ENCODE data around the gene SLC9A9. TPM values are rescaled to one million over a fixed set of nuclear protein-coding genes. Genes with fewer than 3 reads are reported as not detected.
A peak's percentile ranks its signal among the peaks of the same experiment; 100 is the strongest.

SLC9A9 gene
- total RNA-seq, 1 donor from 2014 or later = 12.2 TPM

DNA sequence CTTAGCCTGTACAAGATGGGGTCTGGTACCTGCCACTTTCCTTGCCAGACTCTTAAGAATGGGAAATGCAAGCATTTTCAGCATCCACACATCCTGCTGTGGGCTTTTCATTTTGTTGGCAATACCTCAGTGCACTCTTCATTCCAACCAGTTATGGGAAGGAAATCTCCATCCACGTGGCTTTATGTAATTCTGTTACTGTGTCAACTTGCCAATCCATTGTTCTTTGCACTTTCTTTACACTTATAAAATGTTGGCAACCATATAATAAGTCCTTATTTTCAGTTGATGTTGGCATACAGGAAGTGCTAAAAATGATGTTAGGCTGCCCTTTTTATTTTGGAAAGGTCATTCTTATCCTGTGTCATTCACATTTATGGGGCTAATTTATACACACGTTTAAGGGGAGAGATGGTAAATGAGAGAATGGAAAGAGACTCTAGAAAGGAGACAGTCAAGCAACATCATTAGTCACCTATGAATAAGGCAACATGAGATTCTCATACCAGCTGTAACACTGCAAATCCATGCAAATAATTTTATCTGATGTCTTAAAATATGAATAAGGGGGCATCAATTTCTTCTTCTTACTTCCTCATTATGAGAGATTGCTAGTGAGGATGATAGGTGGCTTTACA is 490.0 kb downstream of the SLC9A9 start:
- peak; percentile 16 for DNase-seq (ENCODE audit: low spot score)

DNA sequence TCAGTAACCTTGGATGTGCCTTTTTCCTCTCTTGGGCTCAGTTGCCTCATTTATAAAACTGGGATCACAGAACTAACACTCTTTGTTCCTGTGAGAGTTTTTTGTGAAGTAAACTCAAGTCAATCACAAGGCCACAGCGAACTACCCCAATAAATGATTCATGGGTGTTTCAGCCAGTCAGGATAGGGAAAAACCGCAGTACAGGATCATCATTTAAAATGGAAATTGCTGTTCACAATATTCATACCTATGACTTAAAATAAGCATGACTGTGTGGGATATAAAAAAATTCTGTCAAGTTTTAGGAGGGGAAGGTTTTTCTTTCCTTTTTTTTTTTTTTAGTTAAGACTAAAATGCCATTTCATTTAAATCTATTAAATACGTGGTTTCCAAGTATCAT is 490.6 kb downstream of the SLC9A9 start:
- DNase-seq (ENCODE audit: low spot score) = no peak

DNA sequence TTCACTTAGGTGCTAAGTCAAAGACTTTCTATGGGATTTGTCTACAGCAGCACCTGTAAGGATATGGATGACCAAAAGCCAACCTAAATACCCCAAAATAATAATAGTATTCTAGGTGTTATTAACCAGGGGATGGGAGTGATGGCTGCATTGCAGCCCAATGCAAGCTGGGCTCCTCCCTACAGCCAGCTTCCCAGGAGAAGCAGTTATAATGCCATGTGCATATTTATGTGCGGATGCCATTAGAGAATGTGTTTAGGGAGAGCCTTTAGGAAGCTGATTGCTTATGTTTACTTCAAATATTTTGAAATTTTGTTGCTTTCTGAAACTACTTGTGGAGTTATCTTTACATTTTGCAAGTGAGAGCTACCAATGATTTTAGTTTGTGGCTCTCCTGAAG is 491.4 kb downstream of the SLC9A9 start:
- DNase-seq (ENCODE audit: low spot score) = no peak

DNA sequence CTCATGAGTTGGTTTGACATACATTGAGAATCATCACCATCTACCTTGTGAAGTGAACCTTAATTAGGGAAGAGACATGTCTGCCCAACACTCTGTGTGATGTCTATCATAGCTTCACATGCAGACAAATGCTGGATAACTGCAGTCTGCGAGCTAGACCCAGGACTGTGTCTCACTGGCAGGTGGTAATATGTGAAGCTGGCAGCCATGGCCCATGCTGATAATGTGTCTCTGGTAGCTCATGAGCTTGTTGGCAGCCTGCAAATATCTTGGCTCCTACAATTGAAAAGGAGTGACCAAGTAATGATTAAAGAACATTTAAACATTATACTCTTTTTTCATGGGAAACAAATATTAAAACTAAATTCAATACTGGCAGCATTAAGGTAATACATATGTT is 493.9 kb downstream of the SLC9A9 start:
- DNase-seq (ENCODE audit: low spot score) = no peak

DNA sequence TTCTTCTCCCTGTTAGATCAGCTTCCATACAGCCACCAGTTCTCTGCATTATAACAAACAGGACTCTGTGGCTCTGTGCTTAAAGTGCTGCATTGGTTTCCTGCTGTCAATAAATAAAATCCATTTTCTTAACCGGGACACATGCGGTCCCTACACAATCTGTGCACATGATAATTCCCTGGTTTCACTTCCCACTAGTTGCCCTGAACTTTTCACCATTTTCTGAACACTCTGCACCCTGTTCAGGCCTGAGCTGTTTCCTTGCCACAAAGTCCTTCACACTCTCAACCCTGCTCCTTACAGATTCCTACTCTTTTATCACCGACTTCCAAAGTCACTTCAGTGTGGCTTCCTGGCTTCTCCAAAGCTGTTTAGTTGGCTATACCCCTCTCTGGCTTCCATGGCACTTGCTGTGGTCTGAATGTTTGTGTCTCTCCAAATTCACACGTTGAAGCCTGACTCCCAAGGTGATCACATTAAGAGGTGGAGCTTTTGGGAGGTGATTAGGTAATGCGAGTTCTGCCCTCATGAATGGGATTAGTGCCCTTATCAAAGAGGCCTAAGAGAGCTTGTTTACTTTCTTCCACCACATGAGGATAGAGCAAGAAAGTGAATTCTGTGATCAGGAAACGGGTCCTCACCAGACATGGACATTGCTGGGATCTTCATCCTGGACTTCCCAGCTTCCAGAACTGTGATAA is 495.3 kb downstream of the SLC9A9 start:
- no peak for DNase-seq (ENCODE audit: low spot score)

DNA sequence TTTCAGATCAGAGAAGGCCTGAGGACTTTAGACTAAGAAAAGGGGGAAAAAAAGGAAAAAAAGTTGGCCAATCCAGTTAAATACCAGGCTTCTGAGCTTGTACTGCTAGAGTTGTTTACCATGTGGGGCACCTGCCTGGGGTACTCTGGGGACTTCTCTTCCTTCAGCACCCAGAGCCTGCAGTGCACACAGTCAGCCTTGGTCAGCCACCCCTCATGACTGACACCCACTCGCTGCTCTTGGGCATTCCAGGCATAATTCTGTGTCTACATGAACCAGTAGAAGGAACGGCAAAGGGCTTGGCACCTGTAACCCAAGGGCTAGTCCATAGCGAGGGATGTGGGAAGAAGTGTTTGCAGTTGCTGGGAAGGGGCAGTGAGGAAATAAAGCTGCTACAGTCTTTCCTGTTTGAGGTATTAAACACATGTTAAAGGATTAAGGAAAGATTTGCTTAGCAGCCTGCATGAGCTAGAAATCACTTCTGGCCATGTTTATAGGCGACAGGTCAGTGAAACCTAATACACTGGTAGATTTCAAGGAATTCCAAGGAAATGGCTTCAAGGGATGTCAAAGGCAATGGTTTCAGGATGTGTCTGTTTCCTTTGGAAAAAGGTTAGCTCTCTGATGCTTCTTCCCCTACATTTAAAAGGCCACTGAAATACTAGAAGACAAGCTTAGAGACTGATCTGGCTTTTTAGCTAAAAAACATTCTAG is 496.2 kb downstream of the SLC9A9 start:
- DNase-seq (ENCODE audit: low spot score) = no peak

DNA sequence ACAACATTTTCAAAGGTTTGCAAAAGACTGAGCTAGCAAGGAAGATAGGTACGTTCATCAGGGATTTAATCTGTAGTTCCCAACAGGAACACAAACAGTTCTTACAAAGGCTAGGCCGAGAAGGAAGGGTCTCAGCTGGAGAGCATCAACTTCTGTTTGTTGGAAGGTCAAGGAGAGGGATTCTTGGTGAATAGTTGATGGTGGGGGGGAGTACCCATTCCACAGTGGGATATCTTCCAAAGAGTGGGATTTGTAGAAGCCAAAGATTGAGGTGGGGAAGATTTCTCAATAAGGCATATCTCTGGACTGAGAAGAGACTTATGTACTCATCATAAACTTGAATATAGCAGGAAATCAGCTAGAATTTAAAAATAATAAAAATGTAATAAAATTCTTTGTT is 496.9 kb downstream of the SLC9A9 start:
- DNase-seq (ENCODE audit: low spot score) = no peak

DNA sequence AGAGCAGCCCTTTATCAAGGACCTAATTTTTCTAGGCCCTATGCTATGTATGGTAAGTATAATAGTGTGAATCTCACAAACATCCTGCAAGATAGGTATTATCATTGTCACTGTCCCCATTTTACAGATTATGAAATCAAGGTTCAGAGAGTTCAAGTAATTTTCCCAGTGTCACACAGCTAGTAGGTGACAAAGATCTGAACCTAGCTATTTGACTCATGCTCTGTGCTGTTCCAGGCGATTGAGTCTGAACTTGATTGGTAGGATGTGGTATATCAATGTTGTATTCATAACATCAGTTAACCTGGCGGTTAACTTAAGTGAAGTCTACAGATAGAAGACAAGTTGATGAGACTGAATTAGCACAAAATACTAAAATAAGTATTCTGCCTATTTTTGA is 498.8 kb downstream of the SLC9A9 start:
- DNase-seq (ENCODE audit: low spot score) = no peak

DNA sequence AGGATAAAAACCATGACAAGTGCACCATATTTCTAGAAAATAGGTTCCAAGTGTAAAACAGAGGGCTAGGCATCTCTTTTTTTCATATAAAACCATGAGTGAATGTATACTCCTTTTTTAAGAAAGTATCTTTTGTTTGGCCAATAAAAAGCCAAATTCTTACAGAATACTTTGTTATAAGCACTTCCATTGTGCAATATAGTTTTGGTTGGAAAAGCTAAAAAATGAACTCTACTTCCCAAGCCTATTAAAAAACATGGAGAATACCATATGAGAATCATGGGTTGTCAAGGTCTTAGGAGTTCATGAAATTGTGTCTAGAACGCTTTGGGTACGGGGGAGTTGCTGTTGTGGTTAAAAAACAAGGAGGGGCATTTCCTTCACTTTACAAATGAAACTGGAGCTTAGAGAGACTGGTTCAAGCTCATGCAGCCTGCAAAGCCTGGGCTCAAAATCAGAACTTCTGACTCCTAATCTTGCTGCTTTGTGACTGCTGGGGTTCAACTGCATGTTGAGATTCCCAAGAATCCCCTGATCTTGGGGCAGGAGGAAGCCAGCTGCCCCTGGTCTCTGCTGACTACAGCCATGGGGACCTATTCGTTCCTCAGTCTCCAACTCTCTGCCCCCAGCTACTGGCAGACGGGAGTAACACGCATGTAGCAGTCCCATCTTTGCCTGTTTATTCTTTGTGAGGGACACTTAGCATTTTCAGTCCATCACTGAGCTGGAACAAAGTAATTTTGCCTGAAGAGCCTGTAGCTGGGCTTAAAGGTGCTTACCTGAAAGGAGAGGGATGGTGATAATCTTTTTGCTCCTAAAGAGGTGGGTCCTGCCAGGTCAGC is 499.6 kb downstream of the SLC9A9 start:
- no peak for DNase-seq (ENCODE audit: low spot score)

DNA sequence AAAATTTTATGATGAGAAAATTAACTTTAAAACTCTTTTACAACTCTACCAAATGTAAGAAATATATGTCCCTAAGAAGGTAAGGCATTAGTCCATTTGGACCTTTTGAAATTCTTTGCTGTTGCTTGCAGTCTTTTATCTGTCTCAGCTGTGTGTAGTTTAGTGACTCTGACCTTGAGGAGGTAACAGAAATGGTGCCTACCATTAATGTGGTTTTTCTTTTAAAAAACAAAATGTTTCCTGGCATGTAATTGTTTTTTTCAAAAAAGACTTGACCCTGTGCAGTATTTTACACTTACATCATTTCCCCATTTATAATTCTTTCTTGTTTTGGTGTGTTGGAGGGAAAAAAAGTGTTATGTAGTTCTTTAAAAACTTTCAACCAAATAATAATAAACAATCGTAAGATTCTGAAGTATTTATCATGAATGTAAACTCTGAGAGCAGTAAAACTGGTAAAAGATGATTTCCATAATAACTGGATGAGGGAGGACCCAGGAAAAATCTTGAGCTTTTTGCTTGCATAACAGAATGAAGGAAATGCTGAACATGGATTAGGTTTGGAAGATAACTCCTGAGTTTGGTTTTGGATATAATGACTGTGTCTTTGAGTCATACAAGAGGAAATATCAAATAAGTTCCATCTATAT is 503.6 kb downstream of the SLC9A9 start:
- DNase-seq (ENCODE audit: low spot score) = no peak

DNA sequence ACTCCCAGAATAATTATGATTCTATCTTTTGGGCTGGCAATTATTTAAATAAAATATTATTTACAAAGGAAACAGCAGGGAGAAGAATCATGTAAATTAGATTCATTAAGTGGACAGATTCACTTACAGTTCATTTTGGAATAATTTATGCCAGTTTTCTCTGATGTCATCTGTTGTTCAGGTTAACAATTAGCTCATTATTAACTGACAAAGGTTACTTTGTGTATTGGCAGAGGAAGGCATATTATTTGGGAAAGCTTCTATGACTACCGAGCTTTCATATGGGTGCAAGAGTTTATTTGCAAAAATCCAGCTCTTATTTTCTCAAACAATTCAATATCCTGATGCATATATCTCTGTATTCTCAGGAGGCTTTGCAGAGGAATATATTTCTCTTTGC is 504.3 kb downstream of the SLC9A9 start:
- DNase-seq (ENCODE audit: low spot score) = no peak

DNA sequence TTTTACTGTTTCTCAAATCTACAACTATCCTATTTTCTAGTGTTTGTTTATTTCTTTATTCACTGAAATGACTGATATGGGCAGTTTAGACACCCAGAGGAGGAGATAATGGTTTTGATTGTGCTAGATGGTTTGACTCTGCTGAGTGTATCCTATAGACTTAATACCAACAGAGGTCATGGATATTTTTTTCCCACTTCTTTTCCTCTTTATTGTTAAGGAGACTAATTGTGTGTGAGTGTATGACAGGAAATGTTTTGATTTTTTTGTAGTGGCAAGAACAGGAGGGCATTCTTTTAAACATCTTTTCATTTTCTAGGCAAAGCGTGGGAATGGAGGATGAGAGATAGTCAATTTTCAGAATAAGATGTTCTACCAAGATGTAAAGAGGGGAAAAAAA is 505.2 kb downstream of the SLC9A9 start:
- no peak for DNase-seq (ENCODE audit: low spot score)

DNA sequence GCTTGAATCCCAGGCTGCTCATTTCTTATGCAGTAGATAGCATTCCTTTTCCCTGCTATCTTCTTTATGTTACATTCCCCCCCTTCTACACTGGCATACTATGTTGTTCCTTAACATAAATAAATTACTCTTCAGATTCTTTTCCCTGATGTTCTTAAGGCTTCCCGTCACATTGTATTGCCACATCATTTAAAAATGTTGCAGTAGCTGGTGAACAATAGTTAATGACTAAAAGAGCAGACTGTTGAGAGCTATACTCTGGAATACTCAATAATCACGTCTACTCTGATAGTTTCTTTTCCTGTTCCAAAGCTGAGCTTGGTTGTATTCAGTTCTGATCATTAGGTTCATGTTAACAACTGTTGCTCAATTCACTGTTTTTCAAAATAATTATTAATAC is 508.8 kb downstream of the SLC9A9 start:
- no peak for DNase-seq (ENCODE audit: low spot score)

DNA sequence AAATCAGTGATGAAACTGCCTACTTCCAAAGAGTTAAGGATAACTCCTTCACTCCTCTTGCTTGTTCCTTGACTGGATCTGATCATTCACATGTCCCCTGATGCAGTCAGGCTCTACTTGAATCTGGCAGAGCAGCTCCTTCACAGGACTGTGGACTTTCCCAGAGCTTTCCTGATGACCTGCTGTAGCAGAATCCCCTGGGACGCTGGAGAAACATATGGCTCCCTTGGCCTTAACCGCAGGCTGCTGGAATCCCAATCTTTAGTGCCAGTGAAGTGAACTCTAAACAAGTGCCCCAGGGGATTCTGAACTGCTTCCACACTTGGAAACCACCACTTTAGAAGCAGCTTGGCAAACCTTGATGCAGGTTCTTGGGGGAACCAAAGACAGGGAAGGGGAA is 510.9 kb downstream of the SLC9A9 start:
- DNase-seq (ENCODE audit: low spot score) = no peak

DNA sequence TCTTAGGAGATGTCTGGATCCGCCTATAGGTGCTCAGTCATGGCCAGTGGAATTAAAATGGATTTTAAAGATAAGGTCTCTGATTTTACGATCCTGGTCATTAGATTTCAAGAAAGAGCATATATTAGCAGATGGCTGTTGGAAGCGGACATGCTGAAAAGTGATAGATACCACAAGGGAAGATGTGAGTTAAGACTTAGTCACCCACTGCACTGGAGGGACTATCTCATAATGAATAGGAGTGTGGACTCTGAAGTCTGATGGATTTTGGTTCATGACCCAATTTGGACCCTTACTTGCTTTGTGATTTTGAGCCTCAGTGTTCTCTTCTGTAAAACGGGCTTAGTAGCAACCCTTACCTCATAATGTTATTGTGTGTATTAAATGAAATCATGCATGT is 514.0 kb downstream of the SLC9A9 start:
- no peak for DNase-seq (ENCODE audit: low spot score)

DNA sequence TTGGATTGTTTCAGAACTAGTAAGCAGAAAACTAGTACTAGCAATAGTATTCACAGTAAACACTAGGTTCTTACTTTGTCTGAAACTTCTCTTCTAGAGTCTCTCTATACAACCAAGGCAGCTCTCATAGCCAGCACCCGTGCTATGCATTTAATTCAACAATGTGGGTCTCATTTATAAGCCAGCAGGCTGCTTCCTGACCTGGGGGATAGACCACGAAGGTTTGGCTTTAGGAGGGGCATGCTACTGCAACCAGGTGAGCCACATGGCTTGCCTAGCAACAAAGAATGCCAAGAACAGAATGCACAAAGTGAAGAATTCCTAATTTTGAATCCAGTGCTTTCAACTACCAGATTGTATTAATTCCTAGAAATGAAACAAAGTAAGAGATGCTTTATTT is 514.9 kb downstream of the SLC9A9 start:
- no peak for DNase-seq (ENCODE audit: low spot score)

DNA sequence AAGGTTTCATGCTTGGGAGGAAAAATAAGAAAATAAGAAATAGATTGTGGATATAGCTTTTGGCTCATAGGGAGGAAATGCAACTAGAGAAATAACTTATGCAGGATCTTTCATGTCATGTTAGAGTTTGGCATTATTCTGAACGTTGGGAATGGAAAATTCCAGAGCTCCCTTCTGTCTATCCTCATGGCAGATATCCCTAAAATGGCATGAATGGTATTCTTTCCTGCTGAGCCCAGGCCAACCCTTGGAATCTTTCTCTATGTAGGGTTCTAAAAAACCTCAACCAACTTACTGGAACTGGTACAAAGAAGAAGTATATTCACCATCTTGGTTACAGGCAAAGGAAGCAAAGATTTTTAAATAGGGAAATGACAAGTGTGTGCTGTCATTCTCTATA is 516.2 kb downstream of the SLC9A9 start:
- no peak for DNase-seq (ENCODE audit: low spot score)

DNA sequence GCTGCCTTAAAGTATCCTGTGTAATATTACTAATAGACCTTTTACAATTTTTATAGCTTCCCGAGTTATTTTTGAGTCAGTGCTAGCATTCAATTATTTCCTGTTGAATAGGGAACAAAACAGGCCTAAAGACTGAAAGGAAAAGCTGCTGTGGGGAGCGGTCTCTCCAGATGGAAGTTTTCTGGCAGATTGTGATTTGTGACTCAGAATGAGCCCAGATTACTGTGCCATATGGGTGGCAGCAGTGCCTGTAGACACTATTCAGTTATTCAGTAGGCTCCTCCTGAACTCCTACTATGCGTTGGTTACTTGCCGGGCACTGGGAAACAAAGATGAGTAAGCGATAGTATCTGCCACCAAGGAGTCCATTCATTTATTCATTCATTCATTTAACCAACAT is 516.9 kb downstream of the SLC9A9 start:
- DNase-seq (ENCODE audit: low spot score) = no peak

DNA sequence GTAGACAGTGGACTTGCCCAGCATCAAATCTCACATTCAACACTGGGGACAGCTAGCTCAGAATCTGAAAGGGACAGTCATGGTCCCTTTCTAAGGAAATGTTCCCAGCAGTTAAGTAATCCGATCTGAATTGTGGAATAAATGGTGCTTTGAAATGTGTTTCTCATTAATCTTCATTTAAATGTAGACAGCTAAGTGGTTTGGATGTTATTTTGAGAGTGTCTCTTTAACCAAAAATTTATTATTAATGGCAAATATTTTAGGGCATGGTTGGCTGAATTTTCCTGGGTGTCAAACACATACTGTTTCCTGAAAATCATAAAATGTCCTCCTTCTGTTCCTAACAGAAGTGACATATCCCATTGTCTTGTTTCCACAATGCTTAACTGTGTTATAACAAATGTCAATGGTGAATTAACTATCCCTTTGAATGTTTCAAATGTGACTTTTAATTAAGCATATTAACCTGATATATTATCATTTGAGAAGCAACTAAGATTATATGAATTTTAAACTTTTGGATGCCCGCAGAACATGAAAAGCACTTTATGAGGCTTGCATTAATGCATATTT is 517.9 kb downstream of the SLC9A9 start:
- DNase-seq (ENCODE audit: low spot score) = no peak

DNA sequence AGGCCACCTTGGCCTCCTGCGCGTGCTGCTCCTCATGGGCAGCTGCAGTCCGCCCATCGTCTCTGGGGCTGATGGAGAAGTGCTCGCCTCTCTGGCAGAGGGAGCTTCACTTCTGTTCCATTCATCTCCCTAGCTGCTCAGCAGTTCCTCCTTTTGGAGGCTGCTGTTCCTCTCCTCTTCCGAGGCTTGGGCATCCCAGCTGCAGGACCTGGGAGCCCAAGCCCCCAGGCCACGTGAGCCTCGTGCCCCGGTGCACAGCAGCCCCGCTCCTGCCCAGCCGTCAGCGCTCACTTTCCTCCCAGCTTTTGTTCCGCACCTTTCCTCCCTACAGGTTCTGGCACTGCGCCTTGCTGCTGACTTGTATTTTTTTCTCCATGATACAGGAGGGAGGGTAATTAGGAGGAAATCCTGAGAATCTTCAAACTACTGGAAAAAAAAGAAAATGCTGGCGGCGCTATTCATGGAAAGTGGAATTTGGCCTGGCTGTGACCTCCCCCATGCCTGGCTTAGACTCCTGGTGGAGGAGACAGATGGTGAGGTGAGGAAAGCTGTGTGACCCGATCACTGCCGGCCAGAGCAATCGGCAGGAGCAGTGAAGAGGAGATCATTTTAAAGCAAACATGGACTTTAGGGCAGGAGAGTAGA is 518.6 kb downstream of the SLC9A9 start:
- DNase-seq (ENCODE audit: low spot score) = no peak

DNA sequence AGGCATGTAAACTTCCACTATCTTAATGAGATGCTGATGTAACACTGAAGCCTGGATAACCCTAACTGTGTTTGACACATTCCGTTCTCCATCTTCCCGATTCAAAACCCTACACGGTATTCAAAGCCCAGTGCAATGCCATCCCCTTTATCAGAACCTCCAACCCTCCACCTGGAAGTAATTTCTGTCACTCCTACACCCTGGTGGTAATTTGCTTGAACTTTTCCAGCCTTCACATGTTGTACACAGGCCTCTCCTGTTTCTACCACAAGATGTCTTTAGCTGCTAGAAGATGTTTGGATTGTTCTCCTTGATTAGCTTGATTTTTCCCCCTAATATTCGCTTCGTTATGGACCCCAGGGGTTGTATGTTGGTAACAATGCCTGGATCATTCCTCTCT is 519.8 kb downstream of the SLC9A9 start:
- DNase-seq (ENCODE audit: low spot score) = no peak

Data from mucosa of gallbladder (tissue), 1 donor.